OCI-LY1 (cell line): ENCODE data around the gene HEXIM1.

Source experiments
- H2AFZ ChIP-seq: fragments of 200-600 bp; sonication (generic), shearing (Covaris generic); 2 replicates; pipeline ENCODE4 v1.6.0; 2014; ENCODE audit warnings: antibody characterized with exemption, mild to moderate bottlenecking, low read length
- H3F3A ChIP-seq: fragments of 200-600 bp; sonication (generic), shearing (Covaris generic); 2 replicates; pipeline ENCODE4 v1.6.0; 2014; ENCODE audit warnings: mild to moderate bottlenecking, antibody characterized with exemption, low read length, moderate library complexity; ENCODE audit not compliant: insufficient read depth
- H3K27ac ChIP-seq: fragments of 200-600 bp; sonication (generic); 2 replicates; pipeline ENCODE4 v1.5.1; 2014; ENCODE audit warnings: low read length, mixed run types, mild to moderate bottlenecking, low read depth; ENCODE audit not compliant: poor library complexity, severe bottlenecking
- H3K27me3 ChIP-seq: fragments of 200-600 bp; sonication (generic); 2 replicates; pipeline ENCODE4 v1.6.0; 2014; ENCODE audit warnings: antibody characterized with exemption, mild to moderate bottlenecking, low read length, moderate library complexity; ENCODE audit not compliant: insufficient read depth
- H3K36me3 ChIP-seq: fragments of 200-600 bp; sonication (generic); 2 replicates; pipeline ENCODE4 v1.6.1; 2014; ENCODE audit warnings: mild to moderate bottlenecking, antibody characterized with exemption, low read length, moderate library complexity, mixed read lengths; ENCODE audit not compliant: insufficient read depth
- H3K4me1 ChIP-seq: fragments of 200-600 bp; sonication (generic); 2 replicates; pipeline ENCODE4 v1.5.1; 2014; ENCODE audit warnings: mild to moderate bottlenecking, low read length, moderate library complexity; ENCODE audit not compliant: insufficient read depth, severe bottlenecking
- H3K4me2 ChIP-seq: fragments of 200-600 bp; sonication (generic), shearing (Covaris generic); 2 replicates; pipeline ENCODE4 v1.6.1; 2014; ENCODE audit warnings: low read length
- H3K4me3 ChIP-seq: fragments of 200-600 bp; sonication (generic); 2 replicates; pipeline ENCODE4 v1.5.1; 2014; ENCODE audit warnings: low read length, low read depth, mild to moderate bottlenecking, mixed read lengths; ENCODE audit not compliant: poor library complexity, severe bottlenecking
- H3K79me2 ChIP-seq: fragments of 200-600 bp; shearing (Covaris generic); 2 replicates; pipeline ENCODE4 v1.6.1; 2016; ENCODE audit warnings: mixed run types, low read length, mixed read lengths; ENCODE audit not compliant: insufficient read depth
- H3K9ac ChIP-seq: fragments of 200-600 bp; sonication (generic), shearing (Covaris generic); 2 replicates; pipeline ENCODE4 v1.6.1; 2014; ENCODE audit warnings: mild to moderate bottlenecking, low read length, mixed read lengths
- H3K9me2 ChIP-seq: fragments of 200-600 bp; sonication (generic), shearing (Covaris generic); 2 replicates; pipeline ENCODE4 v1.6.1; 2014; ENCODE audit warnings: low read depth, mild to moderate bottlenecking, low read length, mixed read lengths
- H3K9me3 ChIP-seq: fragments of 200-600 bp; shearing (Covaris generic); 2 replicates; pipeline ENCODE4 v1.6.1; 2014; ENCODE audit warnings: low read length, mixed read lengths
- H4K20me1 ChIP-seq: fragments of 200-600 bp; sonication (generic), shearing (Covaris generic); 2 replicates; pipeline ENCODE4 v1.6.0; 2016; ENCODE audit warnings: mild to moderate bottlenecking, low read length; ENCODE audit not compliant: insufficient read depth
- EZH2 ChIP-seq: fragments of 200-600 bp; sonication (generic), shearing (Covaris generic); IDR thresholded peaks from 2 replicates; pipeline ENCODE4 v1.8.0; 2017; ENCODE audit warnings: borderline replicate concordance, mixed run types, mild to moderate bottlenecking, antibody characterized with exemption, low read length, moderate library complexity, mixed read lengths
- TF ChIP-seq, protein P1 (sequence below): fragments of 200-600 bp; sonication (generic), shearing (Covaris generic); IDR thresholded peaks from 2 replicates; pipeline ENCODE4 v1.5.1; 2017; ENCODE audit warnings: mild to moderate bottlenecking, antibody characterized with exemption, low read length, moderate library complexity, mixed read lengths

The HEXIM1 gene

DNA sequence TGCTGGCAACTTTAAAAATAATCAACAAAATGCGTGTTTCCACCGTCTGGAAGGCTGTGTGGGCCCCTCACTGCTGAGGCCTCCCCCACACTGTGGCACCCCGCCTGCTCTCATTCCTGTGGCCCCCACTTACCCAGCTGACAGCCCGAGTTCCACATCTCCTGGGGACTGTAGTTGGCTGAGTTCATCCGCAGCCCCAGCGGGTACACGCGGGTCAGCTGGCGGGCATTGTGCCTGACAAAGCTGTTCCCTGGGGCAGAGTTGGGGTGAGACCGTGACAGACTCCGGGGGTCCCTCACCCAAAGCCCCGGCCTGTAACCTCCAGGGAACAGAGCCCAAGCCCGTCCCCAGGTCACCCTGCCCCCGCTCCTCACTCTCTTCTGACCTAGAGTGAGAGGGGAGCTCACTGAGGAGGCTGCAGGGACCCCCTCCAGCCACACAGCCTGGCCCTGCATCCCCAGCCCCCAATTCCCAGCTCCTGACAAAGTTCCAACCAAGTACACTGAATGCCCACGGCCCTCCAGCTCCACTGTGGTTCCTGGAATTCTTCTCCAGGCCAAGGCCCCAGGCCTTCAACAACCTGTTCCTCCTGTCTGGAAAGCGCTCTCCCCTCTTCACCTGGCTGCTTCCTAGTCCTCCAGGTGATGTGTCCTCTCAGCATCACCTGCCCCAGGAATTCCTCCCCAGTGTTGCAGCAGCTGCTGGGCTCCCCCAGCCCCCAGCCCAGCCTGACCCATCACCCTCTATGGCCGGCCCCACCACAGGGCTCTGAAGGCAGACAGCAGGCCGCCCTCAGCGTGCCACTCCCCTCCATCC is 34.0 kb upstream of the HEXIM1 start:
- Histone ChIP-seq H3K27ac (no peak overlapping the region), H4K20me1 (no peaks in the 10 kb centered on the region), H3K79me2 (no peaks in the 10 kb centered on the region), H2AFZ (no peak overlapping the region), H3K4me2 (no peak overlapping the region), H3K4me3 (no peak overlapping the region), H3K4me1 (no peaks in the 10 kb centered on the region), H3F3A (no peaks in the 10 kb centered on the region), H3K9ac (no peak overlapping the region), H3K27me3 (peaks cover 12% of the 10 kb centered on the region; the same call in 1 of the 2 replicates), H3K9me2 (no peaks in the 10 kb centered on the region), H3K9me3 (no peaks in the 10 kb centered on the region), H3K36me3 (no peaks in the 10 kb centered on the region)
- TF ChIP-seq EZH2, result no peak
- TF ChIP-seq, protein P1, sequence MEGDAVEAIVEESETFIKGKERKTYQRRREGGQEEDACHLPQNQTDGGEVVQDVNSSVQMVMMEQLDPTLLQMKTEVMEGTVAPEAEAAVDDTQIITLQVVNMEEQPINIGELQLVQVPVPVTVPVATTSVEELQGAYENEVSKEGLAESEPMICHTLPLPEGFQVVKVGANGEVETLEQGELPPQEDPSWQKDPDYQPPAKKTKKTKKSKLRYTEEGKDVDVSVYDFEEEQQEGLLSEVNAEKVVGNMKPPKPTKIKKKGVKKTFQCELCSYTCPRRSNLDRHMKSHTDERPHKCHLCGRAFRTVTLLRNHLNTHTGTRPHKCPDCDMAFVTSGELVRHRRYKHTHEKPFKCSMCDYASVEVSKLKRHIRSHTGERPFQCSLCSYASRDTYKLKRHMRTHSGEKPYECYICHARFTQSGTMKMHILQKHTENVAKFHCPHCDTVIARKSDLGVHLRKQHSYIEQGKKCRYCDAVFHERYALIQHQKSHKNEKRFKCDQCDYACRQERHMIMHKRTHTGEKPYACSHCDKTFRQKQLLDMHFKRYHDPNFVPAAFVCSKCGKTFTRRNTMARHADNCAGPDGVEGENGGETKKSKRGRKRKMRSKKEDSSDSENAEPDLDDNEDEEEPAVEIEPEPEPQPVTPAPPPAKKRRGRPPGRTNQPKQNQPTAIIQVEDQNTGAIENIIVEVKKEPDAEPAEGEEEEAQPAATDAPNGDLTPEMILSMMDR, result no peak

- Histone ChIP-seq H4K20me1 (no peaks in the 10 kb centered on the region), H2AFZ (no peak overlapping the region), H3K9me2 (no peaks in the 10 kb centered on the region), H3K4me1 (no peaks in the 10 kb centered on the region), H3K27me3 (peaks cover 12% of the 10 kb centered on the region; the same call in 1 of the 2 replicates), H3K36me3 (no peaks in the 10 kb centered on the region), H3F3A (no peaks in the 10 kb centered on the region), H3K79me2 (no peaks in the 10 kb centered on the region), H3K4me3 (no peak overlapping the region), H3K27ac (no peak overlapping the region), H3K4me2 (no peak overlapping the region), H3K9ac (no peak overlapping the region), H3K9me3 (no peaks in the 10 kb centered on the region)
- TF ChIP-seq, protein P1, result no peak
- TF ChIP-seq EZH2, result no peak
Observed at GRCh38 chr17:45115015-45115625, 33.2 kb upstream of the HEXIM1 start.

- Histone ChIP-seq H4K20me1 (no peaks in the 10 kb centered on the region), H3K9me3 (no peaks in the 10 kb centered on the region), H3F3A (no peaks in the 10 kb centered on the region), H3K4me1 (no peaks in the 10 kb centered on the region), H3K27ac (no peak overlapping the region), H3K4me3 (no peak overlapping the region), H2AFZ (no peak overlapping the region), H3K36me3 (no peaks in the 10 kb centered on the region), H3K27me3 (peaks cover 12% of the 10 kb centered on the region; the same call in 1 of the 2 replicates), H3K4me2 (no peak overlapping the region), H3K79me2 (no peaks in the 10 kb centered on the region), H3K9ac (no peak overlapping the region), H3K9me2 (no peaks in the 10 kb centered on the region)
- no peak for TF ChIP-seq EZH2
- TF ChIP-seq, protein P1, result no peak
Observed at GRCh38 chr17:45115871-45116270, 32.4 kb upstream of the HEXIM1 start.
